Effector memory CD8-positive, alpha-beta T cell (primary cell): Measurements from ENCODE around the gene VWA5B1.
A peak's percentile ranks its signal among the peaks of the same experiment; 100 is the strongest.

Experiments used
- ATAC-seq: fragments of 150-1000 bp; cut with Tn5 transposase; replicated peaks from 2 replicates; pipeline ENCODE4 v1.10.0; 2021; ENCODE audit warnings: mild to moderate bottlenecking, moderate library complexity
- DNase-seq, 3 experiments: peaks; one replicate each; pipeline ENCODE4 v3.0.0; 2021
- H3K27ac Mint-ChIP-seq, 2 donors: one replicate each; pipeline ENCODE4 v1.8.0; 2022; ENCODE audit warnings: mild to moderate bottlenecking in 2 of 2, mixed read lengths in 2 of 2, moderate library complexity in 2 of 2
- H3K27me3 Mint-ChIP-seq, 2 donors: one replicate each; pipeline ENCODE4 v1.8.0; 2022; ENCODE audit warnings: mixed read lengths in 2 of 2
- H3K36me3 Mint-ChIP-seq: one replicate; pipeline ENCODE4 v1.8.0; 2022; ENCODE audit warnings: mild to moderate bottlenecking, moderate library complexity, mixed read lengths; ENCODE audit not compliant: insufficient read depth
- H3K4me1 Mint-ChIP-seq, 2 donors: one replicate each; pipeline ENCODE4 v1.8.0; 2022; ENCODE audit warnings: low read depth in 2 of 2, mixed read lengths in 2 of 2
- H3K4me3 Mint-ChIP-seq, 2 donors: one replicate each; pipeline ENCODE4 v1.8.0; 2022; ENCODE audit warnings: mild to moderate bottlenecking in 2 of 2, mixed read lengths in 2 of 2, moderate library complexity in 2 of 2
- H3K9me3 Mint-ChIP-seq, 2 donors: one replicate each; pipeline ENCODE4 v1.8.0; 2022; ENCODE audit warnings: mixed read lengths in 2 of 2

VWA5B1 gene

GRCh38 chr1:20320704-20321103 lies 30.0 kb downstream of the VWA5B1 start:
- Mint-ChIP-seq H3K4me3 (peak overlapping the region; percentile 69 to 72), H3K9me3 (no peaks in the 10 kb centered on the region), H3K27ac (peak overlapping the region in 1 of 2 donors; percentile 76), H3K27me3 (peaks cover 17 to 21% of the 10 kb centered on the region in 2 donors), H3K36me3 (peaks cover 2% of the 10 kb centered on the region), H3K4me1 (peaks cover 23 to 29% of the 10 kb centered on the region in 2 donors)
- no peak for ATAC-seq
- no peak for DNase-seq

GRCh38 chr1:20321573-20321972 lies 30.9 kb downstream of the VWA5B1 start:
- H3K27ac Mint-ChIP-seq: peak overlapping the region; percentile 59 to 87

GRCh38 chr1:20322081-20322824 lies 31.6 kb downstream of the VWA5B1 start:
- H3K4me3 Mint-ChIP-seq: peak overlapping the region; percentile 69 to 72
- H3K27ac Mint-ChIP-seq: peak overlapping the region; percentile 59 to 87
- peaks cover 19 to 34% of the 10 kb centered on the region in 2 donors for H3K27me3 Mint-ChIP-seq
- peaks cover 23 to 29% of the 10 kb centered on the region in 2 donors for H3K4me1 Mint-ChIP-seq
- H3K9me3 Mint-ChIP-seq: no peaks in the 10 kb centered on the region
- peaks cover 2% of the 10 kb centered on the region for H3K36me3 Mint-ChIP-seq
- DNase-seq: no peak
- peak; percentile 49 for ATAC-seq

More at GRCh38 chr1:20321573-20321972, 30.9 kb downstream of the VWA5B1 start:
- DNase-seq (no peak), ATAC-seq (no peak)
- Mint-ChIP-seq H3K9me3 (no peaks in the 10 kb centered on the region), H3K4me3 (peak overlapping the region; percentile 69 to 72), H3K27me3 (peaks cover 17 to 28% of the 10 kb centered on the region in 2 donors), H3K4me1 (peaks cover 23 to 29% of the 10 kb centered on the region in 2 donors), H3K36me3 (peaks cover 2% of the 10 kb centered on the region)

DNA sequence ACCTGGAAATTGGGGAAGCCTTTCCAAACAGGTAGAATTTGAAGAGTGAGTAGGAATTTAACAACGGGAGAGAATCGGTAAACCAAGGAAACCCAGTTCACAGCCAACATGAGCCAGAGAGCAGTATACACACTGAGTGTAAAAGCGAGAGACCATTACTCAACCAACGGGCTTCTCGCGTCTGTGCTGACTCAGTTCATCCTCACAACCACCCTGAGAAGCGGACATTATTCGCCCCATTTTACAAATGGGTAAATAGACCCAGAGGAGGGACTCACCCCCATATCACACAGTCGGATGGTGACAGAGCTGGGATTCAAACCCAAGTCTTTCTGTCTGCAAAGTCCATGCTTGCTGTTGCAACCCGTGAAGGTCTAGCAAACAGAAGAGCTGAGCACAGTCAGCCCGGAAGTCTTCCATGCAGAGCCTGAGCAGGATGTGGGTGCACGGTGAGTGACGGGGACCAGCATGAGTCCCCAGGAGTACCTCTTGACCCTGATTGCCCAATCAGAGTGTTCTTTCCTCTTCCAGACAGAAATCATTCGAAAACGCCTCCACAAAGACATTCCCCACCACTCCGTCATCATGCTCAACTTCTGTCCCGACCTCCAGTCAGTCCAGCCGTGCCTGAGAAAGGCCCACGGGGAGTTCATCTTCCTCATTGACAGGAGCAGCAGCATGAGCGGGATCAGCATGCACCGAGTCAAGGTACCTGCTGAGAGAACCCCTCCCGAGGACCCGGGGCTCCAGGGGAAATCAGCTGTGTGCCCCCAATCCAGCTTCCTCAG lies 32.3 kb downstream of the VWA5B1 start:
- peaks cover 27 to 42% of the 10 kb centered on the region in 2 donors for H3K27me3 Mint-ChIP-seq
- peak overlapping the region; percentile 59 to 87 for H3K27ac Mint-ChIP-seq
- H3K4me3 Mint-ChIP-seq: peak overlapping the region; percentile 69 to 72
- H3K4me1 Mint-ChIP-seq: peaks cover 23 to 29% of the 10 kb centered on the region in 2 donors
- peaks cover 2% of the 10 kb centered on the region for H3K36me3 Mint-ChIP-seq
- DNase-seq (peak; percentile 20 to 30 (median 22)), ATAC-seq (peak; percentile 94)
- no peaks in the 10 kb centered on the region for H3K9me3 Mint-ChIP-seq

GRCh38 chr1:20323613-20323920 lies 32.9 kb downstream of the VWA5B1 start:
- H3K27me3 Mint-ChIP-seq: peaks cover 30 to 48% of the 10 kb centered on the region in 2 donors
- H3K27ac Mint-ChIP-seq: peak overlapping the region; percentile 59 to 87

DNA sequence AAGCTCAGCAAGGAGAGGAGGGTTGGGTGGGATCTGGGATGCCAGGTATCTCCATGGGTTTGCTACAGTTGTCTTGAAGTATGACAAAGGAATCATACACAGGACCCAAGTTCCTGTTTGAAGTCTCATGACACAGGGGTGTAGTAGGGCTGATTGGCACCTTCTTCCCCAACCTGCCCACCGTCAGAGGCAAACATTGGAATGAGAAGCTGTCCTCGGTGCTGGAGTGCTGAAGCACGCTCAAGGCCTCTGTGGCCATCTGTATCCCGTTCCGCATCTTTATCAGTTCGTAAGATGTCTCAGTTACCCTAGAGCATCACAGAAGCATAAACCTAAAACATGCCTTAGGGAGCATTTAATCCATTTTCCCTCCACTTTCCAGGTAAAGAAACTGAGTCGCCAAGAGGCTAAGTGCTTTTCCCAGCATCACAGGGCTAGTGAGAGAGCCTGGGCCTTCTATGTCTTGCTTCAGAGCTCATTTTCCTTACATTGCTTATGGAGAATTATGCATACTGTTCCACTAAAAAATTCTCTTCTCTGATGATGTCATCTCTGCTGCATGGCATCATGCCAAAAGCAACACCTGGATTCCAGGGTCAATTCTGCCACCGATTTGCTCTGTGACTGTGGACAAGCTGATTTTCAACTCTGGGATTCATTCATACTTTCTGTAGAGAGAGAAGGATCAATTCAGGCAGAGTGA lies 34.2 kb downstream of the VWA5B1 start:
- Mint-ChIP-seq H3K4me3 (no peak overlapping the region), H3K9me3 (no peaks in the 10 kb centered on the region), H3K36me3 (peaks cover 2% of the 10 kb centered on the region), H3K27me3 (peaks cover 30 to 52% of the 10 kb centered on the region in 2 donors), H3K4me1 (peaks cover 20 to 27% of the 10 kb centered on the region in 2 donors), H3K27ac (no peak overlapping the region)
- DNase-seq (no peak), ATAC-seq (no peak)

More at GRCh38 chr1:20323613-20323920, 32.9 kb downstream of the VWA5B1 start:
- peak overlapping the region; percentile 69 to 72 for H3K4me3 Mint-ChIP-seq
- no peak for ATAC-seq
- H3K36me3 Mint-ChIP-seq: peaks cover 2% of the 10 kb centered on the region
- DNase-seq: no peak
- H3K9me3 Mint-ChIP-seq: no peaks in the 10 kb centered on the region
- peaks cover 23 to 29% of the 10 kb centered on the region in 2 donors for H3K4me1 Mint-ChIP-seq

DNA sequence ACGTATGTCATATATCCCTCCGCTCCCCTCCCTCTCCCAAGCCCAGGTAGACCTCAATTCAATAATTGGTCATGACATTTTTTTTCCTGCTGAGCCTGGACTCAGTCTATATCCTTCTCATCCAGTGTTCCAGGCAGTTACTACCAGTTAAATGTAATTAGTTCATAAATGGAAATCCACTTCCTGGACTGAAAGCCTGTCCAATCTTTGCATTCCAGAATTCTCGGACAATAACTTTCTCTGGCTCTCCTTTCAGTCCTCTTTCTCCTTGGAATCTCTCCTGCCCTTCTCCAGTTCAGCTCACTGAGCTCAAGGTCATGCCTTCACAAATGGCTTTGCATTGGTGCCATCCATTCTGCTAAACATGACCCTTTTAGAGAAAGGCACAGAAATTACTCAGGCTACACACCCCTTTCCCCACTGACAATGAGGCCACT lies 34.8 kb downstream of the VWA5B1 start:
- DNase-seq (no peak), ATAC-seq (no peak)
- no peak overlapping the region for H3K4me3 Mint-ChIP-seq
- H3K27me3 Mint-ChIP-seq: peaks cover 30 to 57% of the 10 kb centered on the region in 2 donors
- H3K4me1 Mint-ChIP-seq: peaks cover 20 to 27% of the 10 kb centered on the region in 2 donors
- H3K36me3 Mint-ChIP-seq: peaks cover 1% of the 10 kb centered on the region
- H3K27ac Mint-ChIP-seq: no peak overlapping the region
- H3K9me3 Mint-ChIP-seq: no peaks in the 10 kb centered on the region

- Mint-ChIP-seq H3K4me3 (no peak overlapping the region), H3K4me1 (peaks cover 16 to 23% of the 10 kb centered on the region in 2 donors), H3K36me3 (no peaks in the 10 kb centered on the region), H3K9me3 (no peaks in the 10 kb centered on the region), H3K27me3 (peaks cover 26 to 57% of the 10 kb centered on the region in 2 donors), H3K27ac (no peak overlapping the region)
- ATAC-seq (no peak), DNase-seq (no peak)
Measured at GRCh38 chr1:20325844-20326420, 35.3 kb downstream of the VWA5B1 start.

GRCh38 chr1:20327467-20327866 lies 36.8 kb downstream of the VWA5B1 start:
- ATAC-seq: no peak
- DNase-seq: no peak
- no peaks in the 10 kb centered on the region for H3K36me3 Mint-ChIP-seq
- no peak overlapping the region for H3K27ac Mint-ChIP-seq
- peaks cover 3 to 8% of the 10 kb centered on the region in 2 donors for H3K4me1 Mint-ChIP-seq
- peaks cover 14 to 55% of the 10 kb centered on the region in 2 donors for H3K27me3 Mint-ChIP-seq
- no peaks in the 10 kb centered on the region for H3K9me3 Mint-ChIP-seq
- H3K4me3 Mint-ChIP-seq: no peak overlapping the region

DNA sequence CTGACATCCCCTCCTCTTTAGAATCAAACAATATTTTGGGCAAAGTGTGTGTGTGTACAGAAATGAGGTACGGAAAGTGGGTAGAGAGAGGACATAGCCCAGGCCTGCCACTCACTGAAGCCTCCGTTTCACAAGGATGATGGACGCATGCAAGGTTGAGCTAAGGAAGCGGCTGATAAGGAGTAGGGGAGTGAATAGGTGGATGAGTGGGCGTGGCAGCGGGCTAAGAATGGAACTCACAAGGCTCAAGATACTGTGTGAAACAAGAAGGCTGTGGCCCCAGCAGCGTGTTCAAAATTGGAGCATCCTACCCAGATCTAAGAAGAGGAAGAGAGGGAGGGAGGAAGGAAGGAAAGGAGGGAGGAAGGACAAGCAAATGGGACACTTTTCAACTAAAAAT lies 37.5 kb downstream of the VWA5B1 start:
- Mint-ChIP-seq H3K27me3 (peaks cover 14 to 60% of the 10 kb centered on the region in 2 donors), H3K9me3 (no peaks in the 10 kb centered on the region), H3K4me1 (peaks cover 0 to 7% of the 10 kb centered on the region in 2 donors), H3K4me3 (no peak overlapping the region), H3K36me3 (no peaks in the 10 kb centered on the region), H3K27ac (no peak overlapping the region)
- no peak for DNase-seq
- ATAC-seq: no peak

- Mint-ChIP-seq H3K36me3 (no peaks in the 10 kb centered on the region), H3K9me3 (no peaks in the 10 kb centered on the region), H3K4me3 (no peak overlapping the region), H3K27ac (no peak overlapping the region), H3K27me3 (peaks cover 14 to 60% of the 10 kb centered on the region in 2 donors), H3K4me1 (peaks cover 0 to 3% of the 10 kb centered on the region in 2 donors)
- ATAC-seq (no peak), DNase-seq (no peak)
Measured at GRCh38 chr1:20329793-20330542, 39.3 kb downstream of the VWA5B1 start.

GRCh38 chr1:20334103-20334502 lies 43.4 kb downstream of the VWA5B1 start:
- H3K36me3 Mint-ChIP-seq: no peaks in the 10 kb centered on the region

More at GRCh38 chr1:20334103-20334502, 43.4 kb downstream of the VWA5B1 start:
- H3K4me1 Mint-ChIP-seq: peaks cover 0 to 3% of the 10 kb centered on the region in 2 donors
- no peak overlapping the region for H3K4me3 Mint-ChIP-seq
- H3K27ac Mint-ChIP-seq: no peak overlapping the region
- no peak for DNase-seq
- no peak for ATAC-seq
- H3K9me3 Mint-ChIP-seq: no peaks in the 10 kb centered on the region
- peaks cover 22 to 57% of the 10 kb centered on the region in 2 donors for H3K27me3 Mint-ChIP-seq
